GM18858 (cell line): ENCODE measurements around the gene NEB.
"Not testable (repeated sequence)": the region's sequence is repeated elsewhere in the genome, so short reads cannot be mapped to it uniquely, and the experiment has no call there.

Experiments
- ATAC-seq: cut with Tn5 transposase; IDR thresholded peaks from one replicate; pipeline ENCODE4 v1.9.1; 2021; ENCODE audit not compliant: unreplicated experiment

The NEB gene

DNA sequence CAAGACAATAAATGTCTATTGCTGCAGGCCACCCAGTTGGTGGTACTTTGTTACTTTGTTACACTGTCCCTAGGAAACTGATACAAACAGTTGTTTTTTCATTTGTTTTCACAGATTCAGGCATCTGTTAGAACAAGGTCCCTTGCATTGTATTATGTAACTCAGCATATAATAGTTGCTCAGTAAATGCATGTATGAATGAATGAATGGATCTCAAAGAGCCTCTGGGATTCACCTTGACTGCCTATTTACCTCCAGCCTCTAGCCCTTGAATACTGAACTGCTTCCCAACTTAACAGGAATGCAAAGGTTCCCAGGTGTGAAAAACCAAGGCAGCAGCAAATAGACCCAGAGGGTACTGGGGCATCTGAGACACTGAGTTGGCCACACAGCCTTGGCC lies 27.4 kb upstream of the NEB start:
- ATAC-seq, result no peak

DNA sequence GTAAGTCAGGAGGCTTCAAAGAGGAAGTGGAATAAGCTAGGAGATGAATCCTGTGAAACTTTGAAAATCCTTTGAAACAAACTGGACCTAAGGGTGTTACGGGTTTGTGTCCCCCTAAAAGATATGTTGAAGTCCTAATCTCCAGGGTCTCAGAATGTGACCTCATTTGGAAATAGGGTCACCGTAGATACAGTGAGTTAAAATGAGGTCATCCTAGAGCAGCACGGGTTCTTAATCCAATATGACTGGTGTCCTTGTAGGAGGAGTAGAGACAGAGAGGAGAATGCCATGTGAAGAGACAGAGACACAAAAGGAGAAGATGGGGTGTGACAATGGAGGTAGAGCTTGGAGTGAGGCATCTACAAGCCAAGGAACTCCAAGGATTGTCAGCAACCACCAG lies 26.9 kb upstream of the NEB start:
- ATAC-seq, result no peak

DNA sequence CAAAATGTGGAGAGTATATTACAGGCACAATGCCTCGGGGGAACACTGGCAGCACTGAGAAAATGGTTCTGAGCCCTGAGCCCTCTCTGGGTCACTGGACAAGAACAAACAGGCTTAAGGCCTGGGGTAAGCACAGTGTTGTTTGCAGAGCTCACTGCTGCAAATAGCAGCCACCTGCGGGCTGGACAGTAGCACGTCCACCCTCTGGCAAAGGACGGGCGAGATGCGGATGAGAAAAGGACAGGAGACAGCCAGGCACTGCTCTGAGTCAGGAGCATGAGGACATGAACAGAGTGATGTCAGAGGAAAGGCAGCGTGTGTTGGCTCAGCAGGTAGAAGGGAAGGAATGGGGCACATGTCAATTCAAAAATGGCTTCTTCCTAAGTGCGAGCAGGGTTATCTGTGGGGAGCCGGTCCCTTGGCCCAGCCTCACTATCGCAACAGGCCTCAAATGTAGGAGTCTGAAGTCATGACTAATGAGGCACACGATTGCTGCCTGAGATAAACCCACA lies 25.9 kb upstream of the NEB start:
- ATAC-seq, result no peak

GRCh38 chr2:151758744-151759143 lies 24.5 kb upstream of the NEB start:
- ATAC-seq, result no peak

GRCh38 chr2:151757861-151758260 lies 23.6 kb upstream of the NEB start:
- ATAC-seq, result no peak

DNA sequence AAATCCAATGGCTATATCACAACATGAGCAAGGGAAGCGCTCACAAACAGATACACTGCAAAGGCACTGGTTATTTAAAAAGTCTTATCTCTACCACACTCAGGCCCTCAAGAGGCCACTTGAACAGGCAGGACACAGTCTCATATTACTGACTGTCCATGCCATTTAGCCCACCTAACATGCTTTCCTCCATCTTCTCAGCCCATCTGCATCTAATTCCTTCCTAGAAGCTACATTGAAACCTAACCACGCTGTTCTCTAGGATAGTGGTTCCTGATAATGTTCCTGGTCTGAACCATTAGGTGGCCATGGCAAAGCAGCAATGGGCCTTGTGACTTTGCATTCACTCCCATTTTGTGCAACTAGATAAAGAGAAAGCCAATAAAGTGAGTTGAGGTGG lies 22.5 kb upstream of the NEB start:
- ATAC-seq, result no peak

- no peak for ATAC-seq
These were observed 20.1 kb upstream of the NEB start for GRCh38 chr2:151754253-151754897.

GRCh38 chr2:151753540-151753939 lies 19.3 kb upstream of the NEB start:
- no peak for ATAC-seq

GRCh38 chr2:151745261-151745660 lies 11.0 kb upstream of the NEB start:
- not testable (repeated sequence) for ATAC-seq

DNA sequence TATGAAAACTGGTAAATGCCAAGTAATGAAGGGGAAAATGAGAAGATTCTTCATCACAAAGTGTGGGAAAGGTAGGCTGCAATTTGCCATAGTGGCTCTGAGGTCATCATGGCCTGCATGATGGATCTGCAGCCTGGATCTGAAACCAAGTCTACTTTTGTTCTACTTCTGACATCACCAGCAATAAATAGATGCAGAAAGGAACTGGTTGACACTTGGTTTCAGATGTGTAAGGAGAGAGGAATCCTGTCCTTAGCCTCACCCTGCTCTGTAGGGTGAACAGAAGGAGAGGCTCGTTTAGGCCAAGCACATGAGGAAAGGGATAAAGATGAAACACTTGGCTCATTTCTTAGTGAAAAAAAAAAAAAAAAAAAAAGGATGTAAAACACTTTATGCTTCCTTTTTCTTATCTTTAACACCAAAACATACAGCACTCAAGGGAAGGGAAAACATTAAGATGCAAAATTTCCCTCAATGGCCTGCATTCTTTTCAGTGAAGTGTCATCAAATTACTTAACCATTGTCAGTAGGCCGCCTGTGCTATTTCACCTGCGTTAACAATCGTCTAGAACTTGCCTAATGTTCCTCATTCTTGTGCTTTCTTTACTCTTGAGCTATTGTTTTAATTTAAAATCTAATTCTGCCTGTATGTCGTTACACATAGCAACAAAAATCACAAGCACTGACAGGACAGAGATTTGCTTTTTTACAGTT lies 3.9 kb downstream of the NEB start:
- peak; percentile 72 for ATAC-seq

GRCh38 chr2:151729837-151730236 lies 4.4 kb downstream of the NEB start:
- ATAC-seq, result peak; percentile 17

GRCh38 chr2:151729415-151729811 lies 4.9 kb downstream of the NEB start:
- no peak for ATAC-seq

DNA sequence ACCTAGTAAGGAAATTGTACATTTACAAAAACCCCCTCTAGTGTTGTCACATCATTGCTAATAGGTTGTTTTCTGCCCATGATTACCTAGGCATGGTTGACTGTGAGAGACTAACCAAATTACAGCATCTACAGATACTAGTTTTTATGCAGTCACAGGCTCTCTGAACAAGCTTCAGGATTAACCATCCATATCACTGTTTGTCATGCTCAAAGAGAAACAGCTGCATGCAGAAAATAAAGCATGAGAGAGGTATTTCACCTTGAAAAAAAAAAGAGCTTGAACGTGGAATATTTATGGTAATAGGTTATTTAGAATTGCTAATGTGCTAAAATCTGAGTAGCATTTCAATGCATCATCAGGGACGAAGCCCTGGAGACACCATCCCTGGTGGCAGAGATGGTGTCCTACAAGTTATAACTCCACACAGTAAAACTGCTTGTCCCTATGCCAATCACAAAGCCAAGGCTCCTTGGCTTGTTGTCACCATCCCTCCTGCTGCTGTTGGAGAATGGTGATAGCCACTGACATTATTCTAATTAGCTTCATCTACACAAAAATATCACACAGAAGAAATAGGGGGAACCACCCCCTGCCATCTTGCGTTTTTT lies 5.4 kb downstream of the NEB start:
- ATAC-seq, result no peak

DNA sequence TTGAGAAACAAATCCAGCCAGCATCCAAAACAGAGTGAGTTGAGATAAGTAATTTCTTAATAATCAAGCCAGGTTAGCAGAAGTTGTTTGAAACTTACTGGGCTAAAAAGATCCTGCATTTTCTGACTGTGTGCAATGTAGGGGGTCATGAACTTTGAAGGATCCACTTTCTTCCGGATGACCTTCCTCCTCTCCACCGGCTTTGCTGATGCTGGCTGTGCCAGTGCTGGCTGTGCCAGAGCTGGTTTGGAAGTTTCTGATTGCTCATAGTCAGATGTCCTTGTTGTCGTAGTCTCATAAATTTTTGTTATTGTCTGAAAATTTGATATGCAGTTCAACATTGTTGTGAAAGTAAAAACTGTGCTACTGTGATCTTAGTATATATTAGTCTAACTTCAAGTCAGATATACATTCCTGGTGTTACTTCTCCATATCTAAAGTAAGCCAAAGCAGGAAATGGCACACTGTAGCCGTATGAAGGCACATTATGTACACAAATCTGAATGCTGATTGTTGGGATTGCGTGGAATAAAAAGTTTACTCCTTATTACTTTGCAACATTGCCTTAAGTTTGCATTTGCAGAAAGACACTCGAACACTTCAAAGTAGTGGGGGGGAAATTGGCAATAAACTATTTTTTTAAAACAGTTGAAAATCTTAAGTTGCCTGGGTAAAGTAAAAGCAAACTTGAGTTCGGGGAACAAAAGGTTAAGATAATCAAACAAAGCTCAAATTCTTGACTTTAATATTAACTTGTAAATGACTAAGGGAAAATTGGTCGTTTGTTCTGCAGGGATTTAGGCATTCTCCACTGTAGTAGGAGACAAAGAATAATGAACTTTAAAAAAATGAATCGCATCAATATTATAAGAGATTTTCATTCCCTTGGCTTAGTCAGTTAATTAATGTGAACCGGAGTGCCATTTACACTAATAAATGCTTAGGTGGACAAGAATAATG lies 6.4 kb downstream of the NEB start:
- ATAC-seq, result no peak

- ATAC-seq, result no peak
These were observed 13.1 kb downstream of the NEB start for GRCh38 chr2:151721161-151721560.

DNA sequence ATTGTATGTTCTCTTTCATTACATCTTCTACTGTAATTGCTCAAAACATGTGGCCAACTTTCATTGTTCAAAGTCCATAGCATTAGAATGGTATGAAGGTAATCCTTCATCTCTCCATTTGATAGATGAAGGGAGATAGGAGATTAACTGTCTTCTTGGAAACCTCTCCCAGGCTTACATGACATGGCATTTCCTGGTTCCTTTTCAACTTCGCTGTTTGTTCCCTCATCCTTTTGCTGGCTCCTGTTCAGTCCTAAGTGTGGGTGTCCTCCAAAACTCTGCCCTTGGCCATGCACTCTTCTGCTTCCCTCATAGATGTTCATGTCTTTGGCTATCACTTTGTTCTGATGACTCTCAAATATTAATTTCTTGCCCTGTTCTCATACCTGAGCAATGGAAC lies 13.8 kb downstream of the NEB start:
- ATAC-seq, result no peak

DNA sequence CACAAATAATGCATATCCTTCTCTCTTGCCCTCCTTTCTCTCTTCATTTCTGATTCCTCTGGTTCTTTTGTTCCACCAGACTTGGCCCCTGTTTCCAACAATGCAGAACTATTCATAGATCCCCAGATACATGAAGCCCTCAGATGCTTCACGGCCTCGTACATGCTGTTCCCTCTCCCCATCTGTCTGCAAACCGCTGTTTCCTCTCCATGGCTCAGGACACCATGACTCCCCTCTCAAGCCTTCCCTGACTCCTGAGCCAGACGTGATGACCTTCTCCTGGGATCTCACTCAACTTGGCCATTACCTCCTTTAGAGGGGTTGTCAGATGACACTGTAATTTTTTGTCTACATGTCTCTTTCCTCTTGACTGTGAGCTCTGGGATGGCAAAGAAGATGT lies 15.5 kb downstream of the NEB start:
- ATAC-seq, result no peak

DNA sequence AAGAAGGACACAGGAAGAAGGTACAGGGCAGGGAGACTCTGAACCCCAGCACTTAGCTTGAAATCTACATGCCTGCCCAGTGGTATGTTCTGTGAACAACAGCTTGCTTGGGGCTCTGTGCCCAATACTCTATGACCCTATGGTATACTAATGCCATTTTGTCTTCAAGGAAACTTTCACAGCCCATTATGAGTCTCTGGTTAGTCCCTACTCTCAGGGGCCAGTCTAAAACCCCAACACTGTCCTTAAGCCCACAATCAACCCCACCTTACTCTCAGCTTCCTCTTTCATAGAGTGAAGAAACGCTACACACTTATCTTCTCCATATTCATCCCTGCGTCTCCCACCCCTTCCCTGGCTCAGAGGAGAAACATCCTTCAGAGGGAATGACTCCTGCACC lies 16.0 kb downstream of the NEB start:
- no peak for ATAC-seq

GRCh38 chr2:151716721-151717120 lies 17.6 kb downstream of the NEB start:
- ATAC-seq, result no peak

GRCh38 chr2:151713291-151713903 lies 20.9 kb downstream of the NEB start:
- ATAC-seq, result no peak

GRCh38 chr2:151711025-151711424 lies 23.3 kb downstream of the NEB start:
- no peak for ATAC-seq
